Central memory CD8-positive, alpha-beta T cell (primary cell): Measurements from ENCODE around the gene IGF2BP1.
"Not testable (repeated sequence)": the region's sequence is repeated elsewhere in the genome, so short reads cannot be mapped to it uniquely, and the experiment has no call there.

ENCODE experiments used
- ATAC-seq: fragments of 150-1000 bp; cut with Tn5 transposase; replicated peaks from 2 replicates; pipeline ENCODE4 v1.10.0; 2022; ENCODE audit warnings: mild to moderate bottlenecking, moderate FRiP score, moderate number of reproducible peaks; ENCODE audit not compliant: poor library complexity, severe bottlenecking; ENCODE audit errors: extremely low read depth
- DNase-seq, 2 donors: peaks; one replicate each; pipeline ENCODE4 v3.0.0; 2021; ENCODE audit warnings: low spot score in 2 of 2
- H3K27ac Mint-ChIP-seq: one replicate; pipeline ENCODE4 v1.8.0; 2022; ENCODE audit warnings: low read depth, mild to moderate bottlenecking, moderate library complexity, mixed read lengths
- H3K27me3 Mint-ChIP-seq: one replicate; pipeline ENCODE4 v1.8.0; 2022; ENCODE audit warnings: mixed read lengths
- H3K36me3 Mint-ChIP-seq: one replicate; pipeline ENCODE4 v1.8.0; 2022; ENCODE audit warnings: mild to moderate bottlenecking, moderate library complexity, mixed read lengths; ENCODE audit not compliant: insufficient read depth
- H3K4me1 Mint-ChIP-seq: one replicate; pipeline ENCODE4 v1.8.0; 2022; ENCODE audit warnings: mixed read lengths
- H3K4me3 Mint-ChIP-seq: one replicate; pipeline ENCODE4 v1.8.0; 2022; ENCODE audit warnings: mild to moderate bottlenecking, moderate library complexity, mixed read lengths
- H3K9me3 Mint-ChIP-seq: one replicate; pipeline ENCODE4 v1.8.0; 2022; ENCODE audit warnings: mixed read lengths

The IGF2BP1 gene

GRCh38 chr17:48998587-48999440 is 1.6 kb downstream of the IGF2BP1 start:
- H3K27me3 Mint-ChIP-seq, result peaks cover 98% of the 10 kb centered on the region

GRCh38 chr17:49000943-49001342 is 3.8 kb downstream of the IGF2BP1 start:
- H3K4me3 Mint-ChIP-seq, result no peak overlapping the region
- peaks cover 100% of the 10 kb centered on the region for H3K27me3 Mint-ChIP-seq
- ATAC-seq (no peak), DNase-seq (no peak)
- peaks cover 13% of the 10 kb centered on the region for H3K36me3 Mint-ChIP-seq
- peaks cover 18% of the 10 kb centered on the region for H3K4me1 Mint-ChIP-seq
- no peak overlapping the region for H3K27ac Mint-ChIP-seq
- H3K9me3 Mint-ChIP-seq, result no peaks in the 10 kb centered on the region

More at GRCh38 chr17:48998587-48999440, 1.6 kb downstream of the IGF2BP1 start:
- Mint-ChIP-seq H3K27ac (peak overlapping the region; percentile 29), H3K9me3 (no peaks in the 10 kb centered on the region), H3K36me3 (peaks cover 17% of the 10 kb centered on the region), H3K4me1 (peaks cover 24% of the 10 kb centered on the region), H3K4me3 (peak overlapping the region; percentile 69)
- ATAC-seq (no peak), DNase-seq (no peak)

GRCh38 chr17:49001671-49002070 is 4.5 kb downstream of the IGF2BP1 start:
- Mint-ChIP-seq H3K4me1 (peaks cover 12% of the 10 kb centered on the region), H3K36me3 (peaks cover 8% of the 10 kb centered on the region), H3K27me3 (peaks cover 100% of the 10 kb centered on the region), H3K27ac (no peak overlapping the region), H3K4me3 (no peak overlapping the region), H3K9me3 (no peaks in the 10 kb centered on the region)
- ATAC-seq, result no peak
- no peak for DNase-seq

- no peak overlapping the region for H3K27ac Mint-ChIP-seq
Measured at GRCh38 chr17:49002331-49002730, 5.1 kb downstream of the IGF2BP1 start.

DNA sequence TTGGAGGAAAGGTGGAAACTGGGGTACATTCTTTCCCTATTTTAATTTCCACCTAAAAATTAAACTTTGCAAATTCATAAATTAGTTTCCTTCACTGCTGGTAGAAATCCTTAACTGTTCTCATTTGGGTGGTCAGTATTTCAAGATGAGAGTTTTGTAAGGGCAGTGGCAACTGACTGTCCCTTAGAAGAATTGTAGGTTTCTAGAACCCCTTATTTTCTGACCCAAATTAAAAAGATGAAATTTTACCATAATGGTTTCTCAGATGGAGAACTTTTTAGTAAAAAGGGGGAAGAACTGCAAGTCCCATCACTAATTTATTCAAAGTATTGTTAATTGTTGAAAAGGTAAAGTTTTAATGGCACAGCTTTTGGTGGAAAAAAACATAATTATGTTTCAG is 5.6 kb downstream of the IGF2BP1 start:
- H3K9me3 Mint-ChIP-seq, result no peaks in the 10 kb centered on the region
- DNase-seq (no peak), ATAC-seq (no peak)
- H3K4me1 Mint-ChIP-seq, result peaks cover 8% of the 10 kb centered on the region
- no peak overlapping the region for H3K27ac Mint-ChIP-seq
- H3K27me3 Mint-ChIP-seq, result peaks cover 100% of the 10 kb centered on the region
- H3K36me3 Mint-ChIP-seq, result peaks cover 4% of the 10 kb centered on the region
- no peak overlapping the region for H3K4me3 Mint-ChIP-seq

More at GRCh38 chr17:49002331-49002730, 5.1 kb downstream of the IGF2BP1 start:
- Mint-ChIP-seq H3K4me3 (no peak overlapping the region), H3K4me1 (peaks cover 8% of the 10 kb centered on the region), H3K36me3 (peaks cover 5% of the 10 kb centered on the region), H3K27me3 (peaks cover 100% of the 10 kb centered on the region), H3K9me3 (no peaks in the 10 kb centered on the region)
- DNase-seq (no peak), ATAC-seq (no peak)

DNA sequence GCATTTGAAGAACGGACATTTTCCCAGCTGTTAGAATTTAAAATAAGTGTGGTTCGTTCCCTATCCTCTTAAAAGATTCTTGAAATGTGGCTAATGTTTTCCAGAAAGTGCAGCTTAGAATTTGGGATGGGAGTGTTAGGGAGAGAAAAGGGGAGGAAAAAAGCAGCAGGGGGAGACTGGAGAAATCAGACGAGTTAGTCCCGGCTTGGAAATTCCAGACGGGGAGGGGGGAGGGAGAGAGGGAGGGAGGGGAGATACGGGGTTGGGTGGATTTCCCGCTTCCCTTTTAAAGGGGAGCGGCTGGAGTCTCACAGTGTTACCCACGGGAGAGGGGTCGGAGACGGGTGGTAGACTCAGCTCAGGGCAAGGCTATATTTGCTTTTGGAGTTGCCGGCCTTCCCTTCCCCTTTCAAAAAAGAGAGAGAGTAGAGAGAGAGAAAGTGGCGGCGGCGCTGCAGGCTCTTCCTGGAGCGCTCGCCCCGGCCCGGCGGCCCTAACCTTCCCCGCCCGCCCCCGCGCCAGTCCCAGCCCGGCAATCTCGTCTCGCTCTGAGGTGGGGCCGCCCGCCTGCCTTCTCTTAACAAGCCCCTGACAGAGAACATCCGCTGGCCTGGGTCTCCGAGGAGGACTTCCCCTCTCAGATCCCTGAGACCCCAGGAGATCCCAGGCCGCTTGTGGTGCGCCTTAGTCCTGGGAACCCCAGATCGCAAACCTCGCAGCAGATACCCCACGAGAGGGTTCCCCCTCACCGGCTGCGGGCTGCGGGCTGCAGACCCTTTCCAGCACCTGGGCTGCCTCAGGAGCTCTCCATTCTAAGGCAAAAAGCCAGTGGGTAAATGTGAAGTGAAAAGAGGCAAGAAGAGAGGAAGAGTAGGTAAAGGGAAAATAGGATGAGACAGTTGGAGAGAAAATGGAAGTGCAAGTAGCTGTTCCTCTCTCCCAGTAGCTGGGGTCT is 6.6 kb downstream of the IGF2BP1 start:
- Mint-ChIP-seq H3K27ac (no peak overlapping the region), H3K4me1 (peaks cover under 1% of the 10 kb centered on the region), H3K4me3 (no peak overlapping the region), H3K36me3 (peaks cover 1% of the 10 kb centered on the region), H3K27me3 (peaks cover 100% of the 10 kb centered on the region), H3K9me3 (no peaks in the 10 kb centered on the region)
- ATAC-seq (no peak), DNase-seq (no peak)

GRCh38 chr17:49005140-49005539 is 8.0 kb downstream of the IGF2BP1 start:
- Mint-ChIP-seq H3K36me3 (peaks cover 1% of the 10 kb centered on the region), H3K27me3 (peaks cover 96% of the 10 kb centered on the region), H3K4me1 (no peaks in the 10 kb centered on the region), H3K9me3 (no peaks in the 10 kb centered on the region), H3K27ac (no peak overlapping the region), H3K4me3 (no peak overlapping the region)
- DNase-seq (no peak), ATAC-seq (no peak)

GRCh38 chr17:49008908-49009307 is 11.7 kb downstream of the IGF2BP1 start:
- not testable (repeated sequence) for DNase-seq, H3K9me3 Mint-ChIP-seq, H3K4me3 Mint-ChIP-seq, ATAC-seq, H3K27ac Mint-ChIP-seq, H3K36me3 Mint-ChIP-seq, H3K4me1 Mint-ChIP-seq
- peaks cover 96% of the 10 kb centered on the region for H3K27me3 Mint-ChIP-seq

GRCh38 chr17:49012769-49013255 is 15.6 kb downstream of the IGF2BP1 start:
- H3K27ac Mint-ChIP-seq, result no peak overlapping the region
- ATAC-seq, result no peak
- H3K27me3 Mint-ChIP-seq, result peaks cover 93% of the 10 kb centered on the region
- no peak overlapping the region for H3K4me3 Mint-ChIP-seq
- DNase-seq, result no peak
- no peaks in the 10 kb centered on the region for H3K36me3 Mint-ChIP-seq
- no peaks in the 10 kb centered on the region for H3K9me3 Mint-ChIP-seq
- peaks cover 9% of the 10 kb centered on the region for H3K4me1 Mint-ChIP-seq

DNA sequence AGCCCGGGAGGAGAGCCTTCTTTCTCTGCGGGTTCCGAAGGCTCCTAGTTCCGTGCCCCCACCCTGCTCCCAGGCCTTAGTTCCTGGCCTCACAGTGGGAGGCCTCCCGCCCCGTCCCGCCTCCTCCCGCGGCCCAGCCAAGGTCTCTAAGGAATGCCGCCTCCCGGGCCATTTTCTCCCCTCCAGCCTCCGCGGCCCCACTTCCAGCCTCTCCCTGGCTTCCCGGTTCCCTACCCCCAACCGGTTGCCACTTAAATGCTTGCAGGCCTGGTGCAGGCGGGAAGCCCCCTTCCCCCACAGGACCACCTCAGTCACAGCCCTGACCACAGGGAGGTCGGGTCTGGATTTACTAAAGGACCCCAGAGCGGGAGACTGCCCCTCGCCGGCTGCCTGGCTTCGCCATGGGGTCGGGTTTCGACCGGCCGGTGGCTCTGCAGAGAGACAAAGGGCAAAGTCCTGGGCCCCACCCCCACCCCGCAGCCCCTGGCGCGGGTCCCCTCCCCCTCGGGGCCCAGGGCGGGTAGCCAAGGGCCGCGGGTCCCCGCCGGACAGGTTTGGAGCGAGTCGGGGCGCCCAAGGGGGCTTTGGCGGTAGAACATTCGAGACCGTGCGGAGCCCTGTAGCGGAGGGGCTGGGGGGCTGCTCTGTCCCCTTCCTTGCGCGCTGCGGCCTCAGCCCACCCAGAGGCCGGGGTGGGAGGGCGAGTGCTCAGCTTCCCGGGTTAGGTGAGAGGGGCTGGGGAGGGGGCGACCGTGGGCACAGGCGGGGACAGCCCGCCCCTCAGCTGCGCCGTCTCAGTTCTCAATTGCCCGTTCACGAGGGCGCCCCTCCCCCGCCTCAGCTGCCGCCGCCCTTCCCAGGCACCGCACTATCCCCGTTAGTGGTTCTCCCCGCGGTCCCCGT is 16.4 kb downstream of the IGF2BP1 start:
- H3K27ac Mint-ChIP-seq, result no peak overlapping the region
- no peak overlapping the region for H3K4me3 Mint-ChIP-seq
- no peaks in the 10 kb centered on the region for H3K36me3 Mint-ChIP-seq
- no peaks in the 10 kb centered on the region for H3K9me3 Mint-ChIP-seq
- H3K27me3 Mint-ChIP-seq, result peaks cover 90% of the 10 kb centered on the region
- no peak for DNase-seq
- ATAC-seq, result no peak
- peaks cover 9% of the 10 kb centered on the region for H3K4me1 Mint-ChIP-seq

DNA sequence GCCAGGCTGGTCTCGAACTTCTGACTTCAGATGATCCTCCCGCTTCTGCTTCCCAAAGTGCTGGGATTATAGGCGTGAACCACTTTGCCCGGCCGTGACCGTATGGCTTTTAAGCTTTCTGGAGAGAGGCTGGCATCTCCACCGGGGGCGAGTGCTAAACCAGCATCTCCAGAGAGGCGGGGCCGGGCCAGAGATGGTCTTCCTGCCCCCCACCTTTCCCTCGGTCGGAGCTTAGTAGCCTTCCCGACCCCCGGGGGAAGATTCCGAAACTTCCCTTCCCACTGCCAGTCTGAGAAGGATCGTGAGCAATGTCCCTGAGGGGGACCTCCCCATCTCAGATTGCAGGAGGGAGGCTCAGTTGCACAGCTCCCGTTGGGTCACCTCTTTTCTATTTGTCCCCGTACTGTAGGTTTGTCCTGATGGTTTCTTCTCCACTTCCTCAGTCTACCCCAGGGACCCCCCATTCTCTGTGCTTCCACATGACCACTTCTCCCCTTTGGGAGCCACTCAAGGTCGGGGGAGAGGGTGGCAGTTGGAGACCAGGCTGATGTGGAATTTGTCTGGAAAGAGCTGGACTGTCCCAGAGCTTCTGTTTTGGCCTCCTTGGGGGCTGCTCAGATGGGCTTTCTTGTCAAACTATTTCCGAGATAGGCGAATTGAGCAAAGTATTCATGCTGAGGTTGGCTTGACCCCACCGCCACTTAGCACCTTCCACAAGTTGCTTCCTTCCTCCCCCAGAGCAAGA is 18.2 kb downstream of the IGF2BP1 start:
- Mint-ChIP-seq H3K27me3 (peaks cover 83% of the 10 kb centered on the region), H3K9me3 (no peaks in the 10 kb centered on the region), H3K36me3 (no peaks in the 10 kb centered on the region), H3K4me3 (no peak overlapping the region), H3K4me1 (peaks cover 9% of the 10 kb centered on the region), H3K27ac (no peak overlapping the region)
- DNase-seq (no peak), ATAC-seq (no peak)
